Fibroblast of skin of back (primary cell): Measurements from ENCODE around the gene COL4A1.

Experiments
- DNase-seq: peaks from one replicate; pipeline ENCODE4 v3.0.0-alpha.2; 2013

COL4A1 gene

DNA sequence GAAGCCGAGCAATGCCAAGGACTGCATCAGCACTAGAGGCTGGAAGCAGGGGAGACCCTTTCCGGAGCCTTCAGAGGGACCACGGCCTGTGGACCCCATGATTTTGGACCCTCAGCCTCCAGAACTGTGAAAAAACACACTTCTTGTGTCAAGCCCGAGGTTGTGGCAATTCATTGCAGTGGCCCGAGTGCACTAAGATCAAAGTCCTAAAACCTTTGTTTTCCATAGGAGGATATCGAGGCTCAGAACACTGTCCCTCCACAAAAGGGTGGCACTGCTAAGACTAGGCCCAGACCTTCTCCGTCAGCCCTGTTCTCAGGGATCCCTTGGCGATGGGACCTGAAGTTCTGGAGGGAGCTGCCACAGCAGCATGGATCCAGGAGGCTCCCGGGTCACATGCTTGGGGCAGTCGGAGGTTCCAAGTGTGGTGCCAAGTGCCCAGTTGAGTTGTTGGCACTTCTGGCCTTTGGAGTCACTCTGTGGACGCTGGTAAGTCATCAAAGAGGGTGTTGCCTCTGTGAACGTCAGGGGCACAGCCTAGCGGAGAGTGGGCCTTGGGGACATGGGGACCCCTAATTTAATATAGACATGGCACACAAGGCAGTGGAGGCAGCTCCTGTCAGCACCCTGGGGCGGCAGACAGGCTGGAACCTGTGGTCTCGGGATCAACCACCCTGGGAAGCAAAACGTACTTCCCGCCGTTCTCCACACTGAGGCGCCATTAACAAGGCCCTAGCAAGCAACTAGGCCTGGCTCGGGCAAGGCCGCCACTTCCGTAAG lies 199.2 kb downstream of the COL4A1 start:
- DNase-seq: no peak

DNA sequence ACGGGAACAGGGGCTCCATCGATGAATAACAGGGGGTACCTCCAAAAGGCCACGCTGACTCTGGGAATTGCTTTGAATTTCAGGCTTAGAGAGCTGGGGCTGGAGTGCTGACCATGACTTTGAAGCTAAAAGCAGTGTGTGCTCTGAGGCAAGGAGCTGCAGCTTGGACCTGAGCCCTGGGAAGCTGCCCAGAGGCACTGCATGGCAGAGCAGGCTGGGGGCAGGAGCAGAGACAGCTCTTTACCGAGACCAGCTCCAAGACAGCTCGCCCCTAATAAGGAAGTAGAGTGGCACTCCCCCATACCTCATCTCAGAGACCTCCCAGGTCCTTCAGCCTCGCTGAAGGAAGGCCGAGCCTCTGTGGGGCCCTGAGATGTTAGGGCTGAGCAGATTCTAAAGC lies 200.2 kb downstream of the COL4A1 start:
- DNase-seq: no peak

DNA sequence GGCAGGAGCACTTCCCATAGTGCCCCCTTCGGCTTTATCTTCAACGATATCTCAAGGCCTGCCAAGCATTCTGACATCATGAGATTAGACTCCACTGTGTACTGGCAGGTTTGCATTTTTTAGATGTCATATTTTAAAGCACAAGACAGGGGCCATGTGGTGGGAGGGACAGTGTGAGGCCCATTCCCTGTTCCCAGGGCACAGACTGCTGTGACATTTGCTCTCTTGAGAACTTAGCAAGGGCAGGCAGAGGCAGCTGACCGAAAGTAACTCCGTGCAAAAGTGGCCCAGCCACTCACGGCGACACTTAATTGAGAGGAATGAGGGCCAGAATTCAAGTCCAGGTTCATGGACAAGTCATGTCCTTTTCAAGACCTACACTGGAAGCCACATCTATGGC lies 201.8 kb downstream of the COL4A1 start:
- DNase-seq: no peak

DNA sequence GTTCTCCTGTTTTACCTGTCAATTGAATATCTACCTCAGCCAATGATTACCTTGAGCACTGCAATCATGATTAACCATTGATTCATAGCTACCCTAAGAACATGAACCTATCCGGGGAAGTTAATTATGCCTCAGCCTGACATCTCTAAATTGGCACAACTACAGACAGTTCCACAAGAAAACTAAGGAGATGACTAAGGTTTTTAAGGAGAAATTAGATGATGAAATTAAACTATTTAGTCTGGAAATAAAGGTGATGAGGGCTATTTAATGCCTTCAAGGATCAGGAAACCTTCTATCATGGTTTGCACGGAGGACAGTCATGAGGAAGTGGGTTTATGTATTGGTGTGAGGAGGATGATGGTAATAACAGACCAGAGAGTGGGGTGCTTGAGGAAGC lies 203.4 kb downstream of the COL4A1 start:
- DNase-seq: no peak

- DNase-seq: no peak
These were observed 203.9 kb downstream of the COL4A1 start for GRCh38 chr13:110103026-110103425.

DNA sequence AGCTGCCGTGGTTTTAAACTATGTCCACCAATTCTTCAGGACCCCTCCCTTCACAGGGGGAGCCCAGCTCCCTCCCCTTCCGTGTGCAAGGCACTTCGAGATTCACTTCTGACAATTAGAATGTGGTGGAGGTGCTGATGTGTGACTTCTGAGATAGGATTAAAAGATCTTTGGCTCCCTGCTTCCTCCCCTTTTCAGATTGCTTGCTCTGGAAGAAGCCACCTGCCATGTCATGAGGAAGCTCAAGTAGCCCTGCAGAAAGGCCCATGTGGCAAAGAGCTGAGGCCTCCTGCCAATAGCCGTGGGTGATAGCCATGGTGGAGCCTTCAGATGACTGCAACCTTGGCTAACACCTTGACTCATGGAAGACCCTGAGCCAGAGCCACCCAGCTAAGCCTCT lies 204.9 kb downstream of the COL4A1 start:
- DNase-seq: no peak

DNA sequence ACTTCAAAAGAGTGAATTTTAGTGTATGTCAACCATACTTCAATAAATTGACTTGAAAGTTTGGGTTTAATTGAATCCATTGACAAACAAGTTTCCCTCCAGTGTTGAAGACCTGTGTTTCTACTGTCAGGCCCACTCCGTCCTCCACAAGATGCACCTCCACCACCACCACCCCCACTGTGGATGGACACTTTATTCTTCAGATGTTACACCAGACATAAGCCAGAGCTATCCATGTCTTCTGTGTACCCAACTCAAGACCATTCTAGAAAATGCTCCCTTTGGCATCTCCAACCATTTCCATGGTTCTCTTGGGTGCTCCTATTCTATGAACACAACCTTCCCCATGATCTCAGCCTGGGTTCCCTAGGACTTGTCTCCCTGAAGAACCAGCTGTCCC lies 207.0 kb downstream of the COL4A1 start:
- DNase-seq: no peak
